OCI-LY1 (cell line): ENCODE data around the gene NARF.

Experiments
- H2AFZ ChIP-seq: fragments of 200-600 bp; sonication (generic), shearing (Covaris generic); 2 replicates; pipeline ENCODE4 v1.6.0; 2014; ENCODE audit warnings: antibody characterized with exemption, mild to moderate bottlenecking, low read length
- H3F3A ChIP-seq: fragments of 200-600 bp; sonication (generic), shearing (Covaris generic); 2 replicates; pipeline ENCODE4 v1.6.0; 2014; ENCODE audit warnings: mild to moderate bottlenecking, antibody characterized with exemption, low read length, moderate library complexity; ENCODE audit not compliant: insufficient read depth
- H3K27ac ChIP-seq: fragments of 200-600 bp; sonication (generic); 2 replicates; pipeline ENCODE4 v1.5.1; 2014; ENCODE audit warnings: low read length, mixed run types, mild to moderate bottlenecking, low read depth; ENCODE audit not compliant: poor library complexity, severe bottlenecking
- H3K27me3 ChIP-seq: fragments of 200-600 bp; sonication (generic); 2 replicates; pipeline ENCODE4 v1.6.0; 2014; ENCODE audit warnings: antibody characterized with exemption, mild to moderate bottlenecking, low read length, moderate library complexity; ENCODE audit not compliant: insufficient read depth
- H3K36me3 ChIP-seq: fragments of 200-600 bp; sonication (generic); 2 replicates; pipeline ENCODE4 v1.6.1; 2014; ENCODE audit warnings: mild to moderate bottlenecking, antibody characterized with exemption, low read length, moderate library complexity, mixed read lengths; ENCODE audit not compliant: insufficient read depth
- H3K4me1 ChIP-seq: fragments of 200-600 bp; sonication (generic); 2 replicates; pipeline ENCODE4 v1.5.1; 2014; ENCODE audit warnings: mild to moderate bottlenecking, low read length, moderate library complexity; ENCODE audit not compliant: insufficient read depth, severe bottlenecking
- H3K4me2 ChIP-seq: fragments of 200-600 bp; sonication (generic), shearing (Covaris generic); 2 replicates; pipeline ENCODE4 v1.6.1; 2014; ENCODE audit warnings: low read length
- H3K4me3 ChIP-seq: fragments of 200-600 bp; sonication (generic); 2 replicates; pipeline ENCODE4 v1.5.1; 2014; ENCODE audit warnings: low read length, low read depth, mild to moderate bottlenecking, mixed read lengths; ENCODE audit not compliant: poor library complexity, severe bottlenecking
- H3K79me2 ChIP-seq: fragments of 200-600 bp; shearing (Covaris generic); 2 replicates; pipeline ENCODE4 v1.6.1; 2016; ENCODE audit warnings: mixed run types, low read length, mixed read lengths; ENCODE audit not compliant: insufficient read depth
- H3K9ac ChIP-seq: fragments of 200-600 bp; sonication (generic), shearing (Covaris generic); 2 replicates; pipeline ENCODE4 v1.6.1; 2014; ENCODE audit warnings: mild to moderate bottlenecking, low read length, mixed read lengths
- H3K9me2 ChIP-seq: fragments of 200-600 bp; sonication (generic), shearing (Covaris generic); 2 replicates; pipeline ENCODE4 v1.6.1; 2014; ENCODE audit warnings: low read depth, mild to moderate bottlenecking, low read length, mixed read lengths
- H3K9me3 ChIP-seq: fragments of 200-600 bp; shearing (Covaris generic); 2 replicates; pipeline ENCODE4 v1.6.1; 2014; ENCODE audit warnings: low read length, mixed read lengths
- H4K20me1 ChIP-seq: fragments of 200-600 bp; sonication (generic), shearing (Covaris generic); 2 replicates; pipeline ENCODE4 v1.6.0; 2016; ENCODE audit warnings: mild to moderate bottlenecking, low read length; ENCODE audit not compliant: insufficient read depth
- CTCF ChIP-seq: fragments of 200-600 bp; sonication (generic), shearing (Covaris generic); IDR thresholded peaks from 2 replicates; pipeline ENCODE4 v1.5.1; 2017; ENCODE audit warnings: mild to moderate bottlenecking, antibody characterized with exemption, low read length, moderate library complexity, mixed read lengths
- EZH2 ChIP-seq: fragments of 200-600 bp; sonication (generic), shearing (Covaris generic); IDR thresholded peaks from 2 replicates; pipeline ENCODE4 v1.8.0; 2017; ENCODE audit warnings: borderline replicate concordance, mixed run types, mild to moderate bottlenecking, antibody characterized with exemption, low read length, moderate library complexity, mixed read lengths

Gene NARF

DNA sequence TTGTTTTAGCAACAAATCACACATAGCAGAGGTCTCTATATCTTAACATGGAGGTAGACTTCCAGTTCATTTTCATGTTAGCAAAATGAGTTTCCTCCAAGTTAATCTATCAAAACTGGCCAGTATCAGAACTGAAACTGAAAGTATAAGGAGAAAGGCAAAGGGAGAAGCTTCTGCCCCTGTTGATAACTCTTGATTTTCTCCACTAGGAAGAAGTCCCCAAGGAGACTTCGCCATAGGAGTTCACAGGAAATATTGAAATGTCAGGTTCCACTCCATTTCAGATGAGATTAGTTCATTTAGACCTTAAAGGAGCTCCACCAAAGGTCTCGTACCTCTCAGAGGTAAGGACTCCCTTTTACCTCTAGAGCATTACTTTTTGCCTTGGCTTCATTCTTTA is 39.0 kb upstream of the NARF start:
- peak overlapping the region; percentile 48 for H3K27ac ChIP-seq
- H3F3A ChIP-seq: no peaks in the 10 kb centered on the region
- no peaks in the 10 kb centered on the region for H3K9me3 ChIP-seq
- no peaks in the 10 kb centered on the region for H3K9me2 ChIP-seq
- peaks cover 21% of the 10 kb centered on the region for H3K4me1 ChIP-seq
- H3K4me3 ChIP-seq: peak overlapping the region; percentile 99
- no peak overlapping the region for H2AFZ ChIP-seq
- H3K79me2 ChIP-seq: no peaks in the 10 kb centered on the region
- H3K36me3 ChIP-seq: peaks cover 7% of the 10 kb centered on the region; the same call in 1 of the 2 replicates
- H3K4me2 ChIP-seq: peak overlapping the region; percentile 87
- H3K27me3 ChIP-seq: no peaks in the 10 kb centered on the region
- peak overlapping the region; percentile 98 for H3K9ac ChIP-seq
- no peaks in the 10 kb centered on the region for H4K20me1 ChIP-seq
- TF ChIP-seq CTCF: no peak
- TF ChIP-seq EZH2: no peak

DNA sequence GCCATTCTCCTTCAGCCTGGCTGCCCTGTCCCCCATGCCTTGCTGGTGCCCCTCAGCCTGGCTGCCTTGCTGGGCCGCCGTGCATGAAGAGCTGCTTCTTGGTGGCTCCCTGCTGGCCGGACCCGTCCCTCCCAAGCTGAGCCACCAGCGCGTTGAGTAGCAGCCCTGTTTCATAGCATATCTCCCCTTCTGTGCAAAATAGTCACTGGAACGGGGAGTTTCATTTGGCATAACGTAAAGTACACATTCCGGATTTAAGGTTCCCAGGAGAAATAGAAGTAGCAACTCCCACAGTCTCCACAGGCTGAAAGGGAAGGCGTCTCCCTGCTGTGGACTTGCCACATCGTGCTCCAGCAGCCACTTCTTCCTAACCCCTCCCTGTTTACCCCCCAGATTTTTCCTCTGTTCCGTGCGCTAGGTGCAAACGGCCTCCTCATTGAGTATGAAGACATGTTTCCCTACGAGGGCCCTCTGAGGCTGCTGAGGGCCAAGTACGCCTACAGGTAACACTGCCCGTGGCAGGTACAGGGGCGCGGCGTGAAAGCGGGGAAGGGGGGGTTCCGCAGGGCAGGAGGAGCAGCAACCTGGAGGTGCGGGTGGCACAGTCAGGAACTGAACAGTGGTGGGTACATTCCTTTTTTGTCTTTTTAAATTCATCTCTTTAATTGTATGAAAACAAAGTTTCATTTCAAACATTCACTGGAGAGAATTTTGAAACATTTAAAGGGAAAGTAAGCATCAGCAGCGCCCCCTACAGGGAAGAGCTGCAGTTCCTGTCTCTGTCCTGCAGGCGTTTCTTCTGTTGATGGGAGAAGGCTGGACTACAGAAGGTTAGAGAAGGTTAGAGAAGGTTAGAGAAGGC is 34.3 kb upstream of the NARF start:
- no peaks in the 10 kb centered on the region for H3K79me2 ChIP-seq
- H3K4me1 ChIP-seq: peaks cover 14% of the 10 kb centered on the region
- H3F3A ChIP-seq: no peaks in the 10 kb centered on the region
- H3K27ac ChIP-seq: no peak overlapping the region
- TF ChIP-seq CTCF (peak; percentile 97), EZH2 (no peak)
- peaks cover 7% of the 10 kb centered on the region; the same call in 1 of the 2 replicates for H3K36me3 ChIP-seq
- H3K4me2 ChIP-seq: no peak overlapping the region
- H2AFZ ChIP-seq: no peak overlapping the region
- no peaks in the 10 kb centered on the region for H3K27me3 ChIP-seq
- no peaks in the 10 kb centered on the region for H3K9me2 ChIP-seq
- H3K9me3 ChIP-seq: no peaks in the 10 kb centered on the region
- no peak overlapping the region for H3K4me3 ChIP-seq
- no peaks in the 10 kb centered on the region for H4K20me1 ChIP-seq
- H3K9ac ChIP-seq: no peak overlapping the region

DNA sequence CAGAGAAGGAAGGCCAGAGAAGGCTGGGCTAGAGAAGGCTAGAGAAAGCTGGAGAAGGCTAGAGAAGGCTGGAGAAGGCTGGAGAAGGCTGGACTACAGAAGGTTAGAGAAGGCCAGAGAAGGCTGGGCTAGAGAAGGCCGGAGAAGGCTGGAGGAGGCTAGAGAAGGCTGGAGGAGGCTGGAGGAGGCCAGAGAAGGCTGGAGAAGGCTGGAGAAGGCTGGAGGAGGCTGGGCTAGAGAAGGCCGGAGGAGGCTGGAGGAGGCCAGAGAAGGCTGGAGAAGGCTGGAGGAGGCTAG is 33.7 kb upstream of the NARF start:
- H3K79me2 ChIP-seq: no peaks in the 10 kb centered on the region
- peaks cover 14% of the 10 kb centered on the region for H3K4me1 ChIP-seq
- no peak overlapping the region for H3K4me3 ChIP-seq
- TF ChIP-seq CTCF (no peak), EZH2 (no peak)
- no peaks in the 10 kb centered on the region for H3K9me2 ChIP-seq
- H3F3A ChIP-seq: no peaks in the 10 kb centered on the region
- H3K36me3 ChIP-seq: peaks cover 7% of the 10 kb centered on the region; the same call in 1 of the 2 replicates
- H2AFZ ChIP-seq: no peak overlapping the region
- H3K27ac ChIP-seq: no peak overlapping the region
- no peaks in the 10 kb centered on the region for H4K20me1 ChIP-seq
- no peak overlapping the region for H3K9ac ChIP-seq
- no peaks in the 10 kb centered on the region for H3K9me3 ChIP-seq
- H3K27me3 ChIP-seq: no peaks in the 10 kb centered on the region
- H3K4me2 ChIP-seq: no peak overlapping the region
